Bronchial epithelial cell (primary cell): ENCODE results near the gene CFAP251. TPM values are rescaled to one million over a fixed set of nuclear protein-coding genes. Genes with fewer than 3 reads are reported as not detected.
"Not testable (repeated sequence)": the region's sequence is repeated elsewhere in the genome, so short reads cannot be mapped to it uniquely, and the experiment has no call there.

Source experiments
- DNase-seq: peaks from one replicate; pipeline ENCODE4 v3.0.0-alpha.2; 2010; ENCODE audit warnings: low read depth
- FAIRE-seq: peaks from 2 replicates; lab custom pipeline; 2011; peaks lifted over from hg19 to GRCh38; lab: Jason Lieb, UNC
- H3K27me3 ChIP-seq: 2 replicates; pipeline ENCODE4 v1.5.1; 2011; ENCODE audit warnings: low read length; ENCODE audit not compliant: control insufficient read depth, insufficient read depth
- H3K36me3 ChIP-seq: 2 replicates; pipeline ENCODE4 v1.5.1; 2011; ENCODE audit warnings: low read length; ENCODE audit not compliant: control insufficient read depth, insufficient read depth
- H3K4me3 ChIP-seq: 2 replicates; pipeline ENCODE4 v1.5.1; 2011; ENCODE audit warnings: mild to moderate bottlenecking, low read depth, low read length, control low read depth
- CTCF ChIP-seq: IDR thresholded peaks from 2 replicates; pipeline ENCODE4 v1.5.1; 2011; ENCODE audit warnings: mild to moderate bottlenecking, moderate library complexity, low read length, control low read depth, inconsistent platforms; ENCODE audit not compliant: insufficient read depth, severe bottlenecking
- total RNA-seq: library from RNA; depleted of rRNA; stranded (reverse); fragments of >200 nt; gene quantifications from 2 replicates; pipeline ENCODE4 v1.2.1, GENCODE V29; 2014

CFAP251 gene
- total RNA-seq, 1 donor from 2014 or later = 13.7 TPM

GRCh38 chr12:121874071-121874470 is 44.3 kb upstream of the CFAP251 start:
- no peaks in the 10 kb centered on the region for H3K36me3 ChIP-seq
- FAIRE-seq (no peak), DNase-seq (no peak)
- H3K4me3 ChIP-seq = no peak overlapping the region
- no peak for TF ChIP-seq CTCF
- no peaks in the 10 kb centered on the region for H3K27me3 ChIP-seq

- TF ChIP-seq CTCF = no peak
- no peaks in the 10 kb centered on the region for H3K27me3 ChIP-seq
- no peak overlapping the region for H3K4me3 ChIP-seq
- H3K36me3 ChIP-seq = no peaks in the 10 kb centered on the region
- DNase-seq = no peak
- FAIRE-seq = no peak
Measured at GRCh38 chr12:121875582-121875981, 42.8 kb upstream of the CFAP251 start.

GRCh38 chr12:121876080-121876447 is 42.3 kb upstream of the CFAP251 start:
- not testable (repeated sequence) for DNase-seq, H3K4me3 ChIP-seq, H3K27me3 ChIP-seq, FAIRE-seq, H3K36me3 ChIP-seq

GRCh38 chr12:121883315-121883660 is 35.1 kb upstream of the CFAP251 start:
- TF ChIP-seq CTCF = no peak
- H3K4me3 ChIP-seq = no peak overlapping the region
- FAIRE-seq (no peak), DNase-seq (no peak)
- no peaks in the 10 kb centered on the region for H3K27me3 ChIP-seq
- no peaks in the 10 kb centered on the region for H3K36me3 ChIP-seq

- not testable (repeated sequence) for H3K4me3 ChIP-seq, H3K36me3 ChIP-seq, FAIRE-seq, H3K27me3 ChIP-seq
- peak; percentile 52 for DNase-seq
Measured at GRCh38 chr12:121885129-121885528, 33.3 kb upstream of the CFAP251 start.

GRCh38 chr12:121888083-121888477 is 30.3 kb upstream of the CFAP251 start:
- TF ChIP-seq CTCF = no peak
- peak overlapping the region; percentile 21 for H3K4me3 ChIP-seq
- peaks cover 4% of the 10 kb centered on the region for H3K36me3 ChIP-seq
- no peaks in the 10 kb centered on the region for H3K27me3 ChIP-seq
- FAIRE-seq (no peak), DNase-seq (no peak)

- Histone ChIP-seq H3K4me3 (peak within 1 kb of the TSS; percentile 56), H3K36me3 (peaks cover 4% of the 10 kb centered on the region), H3K27me3 (no peaks in the 10 kb centered on the region)
- FAIRE-seq (no peak), DNase-seq (peak; percentile 95)
- peak; percentile 89 for TF ChIP-seq CTCF
Measured at GRCh38 chr12:121888478-121889273, 29.7 kb upstream of the CFAP251 start, which contains the start of gene PSMD9. TSS of gene PSMD9 (plus strand) at chr12:121888790. CDS start at chr12:121888857, 67 bp downstream.
